K562 (cell line): ENCODE results near the gene AURKB. TPM values are rescaled to one million over a fixed set of nuclear protein-coding genes. Genes with fewer than 3 reads are reported as not detected.
A peak's percentile ranks its signal among the peaks of the same experiment; 100 is the strongest.

ENCODE experiments used
- ADNP ChIP-seq: fragments of 200-800 bp; sonication (Bioruptor generic); IDR thresholded peaks from 2 replicates; pipeline ENCODE4 v1.6.1; 2016; ENCODE audit warnings: missing genetic modification characterization, missing compliant biosample characterization
- BCL6 ChIP-seq: fragments of 250-450 bp; sonication (Bioruptor Pico); IDR thresholded peaks from 2 replicates; pipeline ENCODE4 v1.4.0; 2020
- CHD4 ChIP-seq: fragments of 200-600 bp; sonication (generic); IDR thresholded peaks from 3 replicates; pipeline ENCODE4 v1.6.1; 2012; ENCODE audit warnings: low read depth, mild to moderate bottlenecking, mixed read lengths, low read length, inconsistent platforms; ENCODE audit not compliant: insufficient read depth, insufficient replicate concordance, poor library complexity, severe bottlenecking
- E2F6 ChIP-seq, 2 experiments: IDR thresholded peaks; 2 replicates each; pipeline ENCODE4 v1.6.1; 2011; ENCODE audit warnings: borderline replicate concordance in 1 of 2, control low read depth in 1 of 2, low read depth in 1 of 2, low read length in 1 of 2, mild to moderate bottlenecking in 1 of 2, mixed read lengths in 1 of 2, moderate library complexity in 1 of 2; ENCODE audit not compliant: insufficient read depth in 1 of 2, insufficient read length in 1 of 2, poor library complexity in 1 of 2, severe bottlenecking in 1 of 2; ENCODE audit errors: extremely low read depth in 1 of 2
- ELF1 ChIP-seq: fragments of 200-800 bp; sonication (Bioruptor generic); IDR thresholded peaks from 2 replicates; pipeline ENCODE4 v1.6.1; 2016; ENCODE audit warnings: missing genetic modification characterization, missing compliant biosample characterization
- GTF2E2 ChIP-seq: fragments of 200-800 bp; sonication (Bioruptor generic); IDR thresholded peaks from 2 replicates; pipeline ENCODE4 v1.6.1; 2016; ENCODE audit warnings: missing genetic modification characterization, missing compliant biosample characterization
- MED1 ChIP-seq: sonication (generic); formaldehyde crosslinking; IDR thresholded peaks from 2 replicates; pipeline ENCODE4 v1.8.1; 2023; ENCODE audit warnings: missing genetic modification reagents, borderline replicate concordance
- MTA1 ChIP-seq: fragments of 450-650 bp; IDR thresholded peaks from 2 replicates; pipeline ENCODE4 v1.6.1; 2017; ENCODE audit warnings: borderline replicate concordance
- PHF21A ChIP-seq: fragments of 450-650 bp; IDR thresholded peaks from 2 replicates; pipeline ENCODE4 v1.6.1; 2017; ENCODE audit warnings: low read depth, borderline replicate concordance
- PTTG1 ChIP-seq: fragments of 450-650 bp; IDR thresholded peaks from 2 replicates; pipeline ENCODE4 v1.6.1; 2016; ENCODE audit warnings: low read depth, mild to moderate bottlenecking, missing genetic modification characterization, missing compliant biosample characterization
- RFX1 ChIP-seq: fragments of 450-650 bp; IDR thresholded peaks from 2 replicates; pipeline ENCODE4 v1.6.1; 2016; ENCODE audit warnings: mild to moderate bottlenecking, moderate library complexity
- SIRT6 ChIP-seq: IDR thresholded peaks from one replicate; pipeline ENCODE4 v1.6.1; 2012; ENCODE audit warnings: low read depth, mild to moderate bottlenecking, control low read depth, inconsistent platforms, low read length, moderate library complexity
- STAT5B ChIP-seq: fragments of 250-450 bp; sonication (Bioruptor Pico); IDR thresholded peaks from 2 replicates; pipeline ENCODE4 v1.8.0; 2021; ENCODE audit warnings: mild to moderate bottlenecking, inconsistent platforms
- TEAD4 ChIP-seq, 2 experiments: sonication (generic) in 1 of 2; formaldehyde crosslinking in 1 of 2; IDR thresholded peaks; 2 replicates each; pipeline versions ENCODE4 v1.6.1 to v1.8.0; 2012 to 2022; ENCODE audit warnings: borderline replicate concordance in 1 of 2, inconsistent platforms in 1 of 2, low read length in 1 of 2, mild to moderate bottlenecking in 1 of 2, missing genetic modification reagents in 1 of 2
- ZBTB40 ChIP-seq, 2 experiments: fragments of 450-650 bp in 1 of 2; sonication (generic) in 1 of 2; formaldehyde crosslinking in 1 of 2; IDR thresholded peaks; 2 replicates each; pipeline versions ENCODE4 v1.7.1 to v1.9.0; 2016 to 2022; ENCODE audit warnings: inconsistent platforms in 1 of 2, mild to moderate bottlenecking in 1 of 2, missing genetic modification reagents in 1 of 2
- ZNF408 ChIP-seq: fragments of 250-450 bp; sonication (Bioruptor Pico); IDR thresholded peaks from 2 replicates; pipeline ENCODE4 v1.4.0; 2020; ENCODE audit warnings: low read depth, mild to moderate bottlenecking, moderate library complexity
- polyA plus RNA-seq, 8 experiments: library from polyadenylated mRNA; depleted of rRNA in 4 of 8; stranded (reverse) in 5 of 8; unstranded in 3 of 8; fragments of >200 nt; fragmentation: Nextera tagmentation in 2 of 8; fragmentation: Illumina TruSeq in 1 of 8; extraction: Ambion mirVana in 2 of 8; extraction: Trizol in 1 of 8; gene quantifications; 2 replicates each; pipeline versions ENCODE4 v1.2.1 to v1.2.3, GENCODE V29; 2011 to 2014; ENCODE audit warnings: inconsistent platforms in 1 of 8, missing spikeins in 1 of 8
- total RNA-seq, 7 experiments: library from RNA; depleted of rRNA in 6 of 7; stranded (reverse); fragments of >200 nt in 6 of 7; fragmentation: Illumina TruSeq in 2 of 7; extraction: Trizol in 2 of 7; gene quantifications; 2 replicates each; pipeline versions ENCODE4 v1.2.1 to v1.2.3, GENCODE V29; 2011 to 2021; ENCODE audit warnings: low replicate concordance in 1 of 7

Gene AURKB
- total and polyA plus RNA-seq, 9 of the 15 experiments (the other 6 are each of a cell fraction or from before 2014, with no cell fraction given), result 27.2 to 114 (median 74.8) TPM

GRCh38 chr17:8209907-8210760 is at the start of gene AURKB (continued):
- TF ChIP-seq E2F6 (IDR thresholded peaks at IDR 0.05; ENCODE audit: borderline replicate concordance in 1 of 2, extremely low read depth in 1 of 2, insufficient read depth in 1 of 2, insufficient read length in 1 of 2, low read depth in 1 of 2, low read length in 1 of 2, poor library complexity in 1 of 2, severe bottlenecking in 1 of 2) (peak; percentile 81 to 96), ZNF408 (no peak), ZBTB40 (IDR thresholded peaks at IDR 0.05) (0 out of 2 replicates have a peak, but pooled peaks have one; percentile 21), ZBTB40 (CRISPR knock-in tag; IDR thresholded peaks at IDR 0.05) (no peak; the same call in 1 of the 2 replicates), TEAD4 (IDR thresholded peaks at IDR 0.05; ENCODE audit: low read length) (peak; percentile 32; the same call in 1 of the 2 replicates), TEAD4 (CRISPR knock-in tag; IDR thresholded peaks at IDR 0.05; ENCODE audit: borderline replicate concordance) (no peak), MTA1 (no peak), ADNP (tag) (no peak), PHF21A (peak; percentile 43; the same call in 1 of the 2 replicates), ELF1 (tag) (no peak), STAT5B (no peak), RFX1 (no peak), MED1 (CRISPR knock-in tag) (no peak), CHD4 (no peak), BCL6 (CRISPR knock-in tag) (no peak), SIRT6 (no peak), PTTG1 (tag) (no peak), GTF2E2 (peak; percentile 82)
